Activated gamma-delta T cell treated with Interleukin-2 at 50 U/mL for 16 hours (primary cell): ENCODE data around the gene SPECC1L.

Experiments
- DNase-seq: peaks from one replicate; pipeline ENCODE4 v3.0.0-alpha.2; 2020

The SPECC1L gene

GRCh38 chr22:24419475-24419850 is 148.8 kb downstream of the SPECC1L start:
- DNase-seq, result no peak

GRCh38 chr22:24420072-24420976 is 149.7 kb downstream of the SPECC1L start:
- DNase-seq, result no peak

- DNase-seq, result no peak
Observed at GRCh38 chr22:24420977-24421343, 150.3 kb downstream of the SPECC1L start.

- DNase-seq, result peak; percentile 33
Observed at GRCh38 chr22:24421428-24421931, 150.8 kb downstream of the SPECC1L start.

GRCh38 chr22:24422102-24422665 is 151.6 kb downstream of the SPECC1L start:
- DNase-seq, result no peak

GRCh38 chr22:24423519-24424000 is 152.9 kb downstream of the SPECC1L start:
- peak; percentile 57 for DNase-seq

GRCh38 chr22:24424001-24424900 is 153.6 kb downstream of the SPECC1L start:
- peak; percentile 29 for DNase-seq

- no peak for DNase-seq
Observed at GRCh38 chr22:24424901-24425775, 154.5 kb downstream of the SPECC1L start.

GRCh38 chr22:24426436-24426835 is 155.8 kb downstream of the SPECC1L start:
- DNase-seq, result no peak

GRCh38 chr22:24426851-24427499 is 156.3 kb downstream of the SPECC1L start:
- no peak for DNase-seq

- peak; percentile 81 for DNase-seq
Observed at GRCh38 chr22:24427500-24428164, 157.0 kb downstream of the SPECC1L start, which contains the start of gene ADORA2A. ADORA2A (plus strand) TSS chr22:24427599; CDS start chr22:24433405, 5,806 bp downstream.

GRCh38 chr22:24428751-24429410 is 158.2 kb downstream of the SPECC1L start:
- DNase-seq, result no peak

GRCh38 chr22:24429411-24430365 is 159.1 kb downstream of the SPECC1L start:
- DNase-seq, result peak; percentile 28

GRCh38 chr22:24430431-24431308 is 160.0 kb downstream of the SPECC1L start:
- DNase-seq, result no peak

GRCh38 chr22:24431309-24432034 is 160.8 kb downstream of the SPECC1L start:
- no peak for DNase-seq

- no peak for DNase-seq
Observed at GRCh38 chr22:24432059-24432853, 161.6 kb downstream of the SPECC1L start.
